HepG2 (cell line): ENCODE data around the gene PPM1G. TPM values are rescaled to one million over a fixed set of nuclear protein-coding genes. Genes with fewer than 3 reads are reported as not detected.
A peak's percentile ranks its signal among the peaks of the same experiment; 100 is the strongest.

Experiments used
- DNMT3B ChIP-seq: conservative IDR thresholded peaks from 2 replicates; pipeline ENCODE4 v1.6.1; 2016; ENCODE audit warnings: missing biosample characterization, control low read depth
- FOXC1 ChIP-seq: sonication (generic); formaldehyde crosslinking; IDR thresholded peaks from 2 replicates; pipeline ENCODE4 v1.8.0; 2022; ENCODE audit warnings: mild to moderate bottlenecking, missing genetic modification reagents, borderline replicate concordance
- GABPB1 ChIP-seq: IDR thresholded peaks from 2 replicates; pipeline ENCODE4 v1.6.1; 2016; ENCODE audit warnings: mild to moderate bottlenecking, missing genetic modification reagents, moderate library complexity, missing compliant biosample characterization
- GFI1 ChIP-seq: sonication (generic); formaldehyde crosslinking; IDR thresholded peaks from 2 replicates; pipeline ENCODE4 v1.5.0; 2020; ENCODE audit warnings: missing genetic modification reagents, mild to moderate bottlenecking, borderline replicate concordance
- HNF4A ChIP-seq: sonication (generic); formaldehyde crosslinking; IDR thresholded peaks from 2 replicates; pipeline ENCODE4 v1.4.0; 2020; ENCODE audit warnings: missing genetic modification reagents
- JUND ChIP-seq: sonication (generic); formaldehyde crosslinking; IDR thresholded peaks from 2 replicates; pipeline ENCODE4 v1.8.0; 2022; ENCODE audit warnings: mild to moderate bottlenecking, missing genetic modification reagents
- KMT2B ChIP-seq: IDR thresholded peaks from 2 replicates; pipeline ENCODE4 v1.6.1; 2016; ENCODE audit warnings: missing genetic modification reagents, missing compliant biosample characterization
- MAF1 ChIP-seq: sonication (generic); formaldehyde crosslinking; IDR thresholded peaks from 2 replicates; pipeline ENCODE4 v1.5.0; 2020; ENCODE audit warnings: missing genetic modification reagents, borderline replicate concordance
- NFE2L1 ChIP-seq: sonication (generic); formaldehyde crosslinking; IDR thresholded peaks from 2 replicates; pipeline ENCODE4 v1.4.0; 2020; ENCODE audit warnings: missing genetic modification reagents, mild to moderate bottlenecking, borderline replicate concordance
- NRL ChIP-seq: sonication (generic); formaldehyde crosslinking; IDR thresholded peaks from 2 replicates; pipeline ENCODE4 v1.5.0; 2020; ENCODE audit warnings: missing genetic modification reagents, mild to moderate bottlenecking, moderate library complexity, borderline replicate concordance
- ONECUT2 ChIP-seq: sonication (generic); formaldehyde crosslinking; IDR thresholded peaks from 2 replicates; pipeline ENCODE4 v1.4.0; 2020; ENCODE audit warnings: missing genetic modification reagents
- SMARCC2 ChIP-seq: fragments of 450-650 bp; IDR thresholded peaks from 2 replicates; pipeline ENCODE4 v1.6.1; 2017; ENCODE audit warnings: antibody characterized with exemption, mild to moderate bottlenecking
- SOX5 ChIP-seq: IDR thresholded peaks from 2 replicates; pipeline ENCODE4 v1.6.1; 2016; ENCODE audit warnings: borderline replicate concordance
- THYN1 ChIP-seq: sonication (generic); formaldehyde crosslinking; IDR thresholded peaks from 2 replicates; pipeline ENCODE4 v1.8.1; 2023; ENCODE audit warnings: low read depth, mild to moderate bottlenecking, moderate library complexity, missing genetic modification reagents, borderline replicate concordance
- ZNF101 ChIP-seq: sonication (generic); formaldehyde crosslinking; IDR thresholded peaks from 2 replicates; pipeline ENCODE4 v1.4.0; 2020; ENCODE audit warnings: mild to moderate bottlenecking, low read depth, missing genetic modification reagents, borderline replicate concordance
- ZNF160 ChIP-seq: sonication (generic); formaldehyde crosslinking; IDR thresholded peaks from 2 replicates; pipeline ENCODE4 v1.8.0; 2022; ENCODE audit warnings: mild to moderate bottlenecking, inconsistent platforms, missing genetic modification reagents
- ZNF263 ChIP-seq: sonication (generic); formaldehyde crosslinking; IDR thresholded peaks from 2 replicates; pipeline ENCODE4 v1.4.0; 2020; ENCODE audit warnings: missing genetic modification reagents
- ZNF329 ChIP-seq: sonication (generic); formaldehyde crosslinking; IDR thresholded peaks from 2 replicates; pipeline ENCODE4 v1.9.0; 2021; ENCODE audit warnings: low read depth, mild to moderate bottlenecking, missing genetic modification reagents
- ZNF33A ChIP-seq: sonication (generic); formaldehyde crosslinking; IDR thresholded peaks from 2 replicates; pipeline ENCODE4 v1.5.1; 2020; ENCODE audit warnings: missing genetic modification reagents, mild to moderate bottlenecking, moderate library complexity, borderline replicate concordance
- ZNF468 ChIP-seq: sonication (generic); formaldehyde crosslinking; IDR thresholded peaks from 2 replicates; pipeline ENCODE4 v1.8.0; 2022; ENCODE audit warnings: mild to moderate bottlenecking, moderate library complexity, missing genetic modification reagents
- polyA plus RNA-seq, 8 experiments: library from polyadenylated mRNA; depleted of rRNA in 3 of 8; stranded (reverse) in 7 of 8; unstranded in 1 of 8; fragments of >200 nt; fragmentation: Illumina TruSeq in 4 of 8; extraction: Trizol in 4 of 8; gene quantifications; 2 replicates each; pipeline versions ENCODE4 v1.2.1 to v1.2.3, GENCODE V29; 2011 to 2016; ENCODE audit warnings: low read depth in 4 of 8, missing spikeins in 1 of 8, mixed read lengths in 1 of 8; ENCODE audit not compliant: insufficient read depth in 1 of 8
- total RNA-seq, 5 experiments: library from RNA; depleted of rRNA; stranded (reverse); fragments of >200 nt; fragmentation: Illumina TruSeq; extraction: Trizol; gene quantifications; 2 replicates each; pipeline ENCODE4 v1.2.3, GENCODE V29; 2016; ENCODE audit warnings: low read depth in 1 of 5
- TF ChIP-seq, protein P1 (sequence below): sonication (generic); formaldehyde crosslinking; IDR thresholded peaks from 2 replicates; pipeline ENCODE4 v1.4.0; 2020; ENCODE audit warnings: missing genetic modification reagents
- TF ChIP-seq, protein P2 (sequence below): IDR thresholded peaks from 2 replicates; pipeline ENCODE4 v1.6.1; 2016; ENCODE audit warnings: missing biosample characterization, missing genetic modification reagents, low read depth
- TF ChIP-seq, protein P3 (sequence below): sonication (generic); formaldehyde crosslinking; IDR thresholded peaks from 2 replicates; pipeline ENCODE4 v1.4.0; 2020; ENCODE audit warnings: missing genetic modification reagents, borderline replicate concordance

The PPM1G gene
- total and polyA plus RNA-seq, 2 of the 13 experiments (the other 11 are each of a cell fraction or from before 2014, with no cell fraction given): 58.2 to 213 TPM

DNA sequence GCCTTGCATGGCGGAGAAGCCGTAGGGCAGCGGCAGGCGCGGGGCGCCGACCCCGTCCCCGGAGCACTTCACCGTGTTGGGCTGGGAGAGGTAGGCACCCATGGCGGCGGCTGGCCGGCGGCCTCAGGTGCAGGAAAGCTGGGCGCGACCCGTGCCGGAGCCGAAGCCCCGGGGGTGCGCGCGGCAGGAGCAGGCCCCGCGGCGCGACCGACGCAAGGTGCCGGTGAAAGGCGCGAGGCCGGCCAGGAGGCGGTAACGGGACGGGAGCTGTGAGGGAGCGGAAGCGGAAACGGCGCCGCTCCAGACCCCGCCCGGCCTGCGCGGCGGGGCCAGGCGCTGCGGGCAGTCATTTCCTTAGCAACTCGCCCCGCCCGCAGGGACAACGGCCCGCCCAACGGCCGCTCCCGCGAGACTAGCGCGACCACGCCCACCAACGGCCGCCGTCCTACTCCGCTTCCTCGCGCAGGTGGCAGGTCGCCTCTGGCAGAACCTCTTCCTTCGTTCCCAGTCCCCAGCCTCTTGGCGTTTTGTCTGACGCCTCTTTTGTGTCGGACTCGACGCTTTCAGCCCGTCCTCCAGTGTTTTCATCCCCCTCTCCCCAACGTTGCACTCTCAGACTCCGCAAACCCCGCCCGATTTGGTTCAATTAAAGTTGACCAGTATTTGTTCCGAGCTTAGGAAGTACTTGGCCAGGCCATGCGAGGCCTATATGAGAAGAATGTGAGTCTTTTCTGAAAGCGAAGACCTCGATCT, at the start of gene PPM1G (continued):
- no peak for TF ChIP-seq NFE2L1 (CRISPR knock-in tag)
- peak; percentile 68; the same call in 1 of the 2 replicates for TF ChIP-seq ZNF263
- peak; percentile 58; the same call in 1 of the 2 replicates for TF ChIP-seq KMT2B (CRISPR knock-in tag)
- peak; percentile 88 for TF ChIP-seq FOXC1 (CRISPR knock-in tag)
- TF ChIP-seq, protein P1, sequence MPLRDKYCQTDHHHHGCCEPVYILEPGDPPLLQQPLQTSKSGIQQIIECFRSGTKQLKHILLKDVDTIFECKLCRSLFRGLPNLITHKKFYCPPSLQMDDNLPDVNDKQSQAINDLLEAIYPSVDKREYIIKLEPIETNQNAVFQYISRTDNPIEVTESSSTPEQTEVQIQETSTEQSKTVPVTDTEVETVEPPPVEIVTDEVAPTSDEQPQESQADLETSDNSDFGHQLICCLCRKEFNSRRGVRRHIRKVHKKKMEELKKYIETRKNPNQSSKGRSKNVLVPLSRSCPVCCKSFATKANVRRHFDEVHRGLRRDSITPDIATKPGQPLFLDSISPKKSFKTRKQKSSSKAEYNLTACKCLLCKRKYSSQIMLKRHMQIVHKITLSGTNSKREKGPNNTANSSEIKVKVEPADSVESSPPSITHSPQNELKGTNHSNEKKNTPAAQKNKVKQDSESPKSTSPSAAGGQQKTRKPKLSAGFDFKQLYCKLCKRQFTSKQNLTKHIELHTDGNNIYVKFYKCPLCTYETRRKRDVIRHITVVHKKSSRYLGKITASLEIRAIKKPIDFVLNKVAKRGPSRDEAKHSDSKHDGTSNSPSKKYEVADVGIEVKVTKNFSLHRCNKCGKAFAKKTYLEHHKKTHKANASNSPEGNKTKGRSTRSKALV: peak; percentile 61; the same call in 1 of the 2 replicates
- TF ChIP-seq DNMT3B: 0 out of 2 replicates have a peak, but pooled peaks have one; percentile 77
- peak; percentile 95 for TF ChIP-seq GABPB1 (CRISPR knock-in tag)
- TF ChIP-seq ZNF468 (CRISPR knock-in tag): 0 out of 2 replicates have a peak, but pooled peaks have one; percentile 84
- TF ChIP-seq ZNF329 (CRISPR knock-in tag): peak; percentile 4; the same call in 1 of the 2 replicates
- peak; percentile 73; the same call in 1 of the 2 replicates for TF ChIP-seq NRL (CRISPR knock-in tag)
- TF ChIP-seq MAF1 (CRISPR knock-in tag): no peak; the same call in 1 of the 2 replicates
- peak; percentile 74; the same call in 1 of the 2 replicates for TF ChIP-seq GFI1 (CRISPR knock-in tag)
- peak; percentile 92; the same call in 1 of the 2 replicates for TF ChIP-seq ZNF160
- TF ChIP-seq THYN1 (CRISPR knock-in tag): 0 out of 2 replicates have a peak, but pooled peaks have one; percentile 29
- no peak for TF ChIP-seq ZNF33A (CRISPR knock-in tag)
- TF ChIP-seq HNF4A (CRISPR knock-in tag): peak; percentile 19; the same call in 1 of the 2 replicates
- TF ChIP-seq ONECUT2: no peak
- TF ChIP-seq, protein P2, sequence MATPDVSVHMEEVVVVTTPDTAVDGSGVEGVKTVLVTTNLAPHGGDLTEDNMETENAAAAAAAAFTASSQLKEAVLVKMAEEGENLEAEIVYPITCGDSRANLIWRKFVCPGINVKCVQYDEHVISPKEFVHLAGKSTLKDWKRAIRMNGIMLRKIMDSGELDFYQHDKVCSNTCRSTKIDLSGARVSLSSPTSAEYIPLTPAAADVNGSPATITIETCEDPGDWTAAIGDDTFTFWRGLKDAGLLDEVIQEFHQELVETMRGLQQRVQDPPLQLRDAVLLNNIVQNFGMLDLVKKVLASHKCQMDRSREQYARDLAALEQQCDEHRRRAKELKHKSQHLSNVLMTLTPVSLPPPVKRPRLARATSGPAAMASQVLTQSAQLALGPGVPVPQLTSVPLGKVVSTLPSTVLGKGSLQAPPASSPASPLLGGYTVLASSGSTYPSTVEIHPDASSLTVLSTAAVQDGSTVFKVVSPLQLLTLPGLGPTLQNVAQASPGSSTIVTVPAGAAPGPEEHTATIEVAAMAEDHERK: peak; percentile 80
- peak; percentile 82; the same call in 1 of the 2 replicates for TF ChIP-seq ZNF101 (CRISPR knock-in tag)
- peak; percentile 63 for TF ChIP-seq JUND
- TF ChIP-seq, protein P3, sequence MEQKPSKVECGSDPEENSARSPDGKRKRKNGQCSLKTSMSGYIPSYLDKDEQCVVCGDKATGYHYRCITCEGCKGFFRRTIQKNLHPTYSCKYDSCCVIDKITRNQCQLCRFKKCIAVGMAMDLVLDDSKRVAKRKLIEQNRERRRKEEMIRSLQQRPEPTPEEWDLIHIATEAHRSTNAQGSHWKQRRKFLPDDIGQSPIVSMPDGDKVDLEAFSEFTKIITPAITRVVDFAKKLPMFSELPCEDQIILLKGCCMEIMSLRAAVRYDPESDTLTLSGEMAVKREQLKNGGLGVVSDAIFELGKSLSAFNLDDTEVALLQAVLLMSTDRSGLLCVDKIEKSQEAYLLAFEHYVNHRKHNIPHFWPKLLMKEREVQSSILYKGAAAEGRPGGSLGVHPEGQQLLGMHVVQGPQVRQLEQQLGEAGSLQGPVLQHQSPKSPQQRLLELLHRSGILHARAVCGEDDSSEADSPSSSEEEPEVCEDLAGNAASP (CRISPR knock-in tag): 0 out of 2 replicates have a peak, but pooled peaks have one; percentile 9
- no peak for TF ChIP-seq SMARCC2
- TF ChIP-seq SOX5: peak; percentile 73; the same call in 1 of the 2 replicates
